Peyer's patch (tissue), 4 donors: ENCODE data around the gene TSEN34. TPM values are rescaled to one million over a fixed set of nuclear protein-coding genes. Genes with fewer than 3 reads are reported as not detected.
"Not testable (repeated sequence)": the region's sequence is repeated elsewhere in the genome, so short reads cannot be mapped to it uniquely, and the experiment has no call there.

Source experiments
- DNase-seq, 3 donors: peaks; one replicate each; pipeline ENCODE4 v3.0.0-alpha.2; 2017 to 2019
- H3K27ac ChIP-seq, 4 donors: fragments of 200-600 bp; sonication (generic); one replicate each; pipeline ENCODE4 v1.5.1; 2016 to 2019
- H3K27me3 ChIP-seq, 2 donors: fragments of 200-600 bp; sonication (generic); one replicate each; pipeline ENCODE4 v1.5.1; 2019
- H3K36me3 ChIP-seq, 3 donors: fragments of 200-600 bp; sonication (generic); one replicate each; pipeline ENCODE4 v1.5.1; 2016 to 2019
- H3K4me1 ChIP-seq, 4 donors: fragments of 200-600 bp; sonication (generic); one replicate each; pipeline ENCODE4 v1.5.1; 2016 to 2019
- H3K4me3 ChIP-seq, 4 donors: fragments of 200-600 bp; sonication (generic); 1 replicate in 3 of 4; 2 replicates in 1 of 4; pipeline ENCODE4 v1.5.1; 2016 to 2019; ENCODE audit warnings: mild to moderate bottlenecking in 1 of 4
- H3K9me3 ChIP-seq, 4 donors: fragments of 200-600 bp; sonication (generic); one replicate each; pipeline ENCODE4 v1.5.1; 2016 to 2019; ENCODE audit warnings: mild to moderate bottlenecking in 1 of 4
- POLR2A ChIP-seq, 2 donors: fragments of 450-650 bp; IDR thresholded peaks; one replicate each; pipeline ENCODE4 v1.5.1; 2017; ENCODE audit warnings: antibody characterized with exemption in 2 of 2, mild to moderate bottlenecking in 2 of 2, moderate library complexity in 2 of 2
- total RNA-seq, 4 donors: library from RNA; depleted of rRNA; stranded (reverse); fragments of >200 nt; gene quantifications; one replicate each; pipeline ENCODE4 v1.1.0, GENCODE V29; 2016
- TF ChIP-seq, protein P1 (sequence below), 6 experiments: fragments of 450-650 bp in 4 of 6; fragments of 200-600 bp in 2 of 6; sonication (generic) in 1 of 6; IDR thresholded peaks; one replicate each; pipeline ENCODE4 v1.5.1; 2017 to 2019; ENCODE audit warnings: antibody characterized with exemption in 6 of 6, mild to moderate bottlenecking in 3 of 6, moderate library complexity in 1 of 6

TSEN34 gene
- total RNA-seq, 4 donors from 2014 or later: 29.7 to 50.4 (median 42.2) TPM

DNA sequence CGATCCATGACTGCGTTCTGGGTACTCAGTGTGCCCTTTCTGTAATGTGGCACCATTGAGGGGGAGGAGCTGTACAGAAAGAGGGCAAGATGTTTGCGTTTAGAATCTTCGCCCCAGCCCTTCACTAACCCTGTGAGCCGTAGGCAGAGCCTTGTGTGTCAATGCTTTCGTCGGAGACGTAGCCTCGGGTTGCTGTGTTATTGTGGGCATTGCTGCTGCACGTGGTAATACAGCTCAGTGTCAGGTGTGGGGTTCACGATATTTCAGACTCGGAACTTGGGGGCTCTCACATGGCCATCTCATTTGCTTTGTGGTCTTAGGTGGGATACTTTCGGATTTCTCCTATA, 15.7 kb downstream of the TSEN34 start:
- no peaks in the 10 kb centered on the region for H3K9me3 ChIP-seq
- H3K27me3 ChIP-seq: no peaks in the 10 kb centered on the region
- TF ChIP-seq POLR2A (IDR thresholded peaks at IDR 0.05): no peak
- TF ChIP-seq, protein P1, sequence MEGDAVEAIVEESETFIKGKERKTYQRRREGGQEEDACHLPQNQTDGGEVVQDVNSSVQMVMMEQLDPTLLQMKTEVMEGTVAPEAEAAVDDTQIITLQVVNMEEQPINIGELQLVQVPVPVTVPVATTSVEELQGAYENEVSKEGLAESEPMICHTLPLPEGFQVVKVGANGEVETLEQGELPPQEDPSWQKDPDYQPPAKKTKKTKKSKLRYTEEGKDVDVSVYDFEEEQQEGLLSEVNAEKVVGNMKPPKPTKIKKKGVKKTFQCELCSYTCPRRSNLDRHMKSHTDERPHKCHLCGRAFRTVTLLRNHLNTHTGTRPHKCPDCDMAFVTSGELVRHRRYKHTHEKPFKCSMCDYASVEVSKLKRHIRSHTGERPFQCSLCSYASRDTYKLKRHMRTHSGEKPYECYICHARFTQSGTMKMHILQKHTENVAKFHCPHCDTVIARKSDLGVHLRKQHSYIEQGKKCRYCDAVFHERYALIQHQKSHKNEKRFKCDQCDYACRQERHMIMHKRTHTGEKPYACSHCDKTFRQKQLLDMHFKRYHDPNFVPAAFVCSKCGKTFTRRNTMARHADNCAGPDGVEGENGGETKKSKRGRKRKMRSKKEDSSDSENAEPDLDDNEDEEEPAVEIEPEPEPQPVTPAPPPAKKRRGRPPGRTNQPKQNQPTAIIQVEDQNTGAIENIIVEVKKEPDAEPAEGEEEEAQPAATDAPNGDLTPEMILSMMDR (IDR thresholded peaks at IDR 0.05): no peak
- DNase-seq: no peak
- peaks cover 0 to 63% (median 0%) of the 10 kb centered on the region in 3 donors for H3K36me3 ChIP-seq
- H3K27ac ChIP-seq: peak overlapping the region; percentile 32 to 87 (median 54)
- H3K4me3 ChIP-seq: peak overlapping the region in 1 of 4 donors; percentile 11
- peaks cover 10 to 82% (median 30%) of the 10 kb centered on the region in 4 donors for H3K4me1 ChIP-seq

DNA sequence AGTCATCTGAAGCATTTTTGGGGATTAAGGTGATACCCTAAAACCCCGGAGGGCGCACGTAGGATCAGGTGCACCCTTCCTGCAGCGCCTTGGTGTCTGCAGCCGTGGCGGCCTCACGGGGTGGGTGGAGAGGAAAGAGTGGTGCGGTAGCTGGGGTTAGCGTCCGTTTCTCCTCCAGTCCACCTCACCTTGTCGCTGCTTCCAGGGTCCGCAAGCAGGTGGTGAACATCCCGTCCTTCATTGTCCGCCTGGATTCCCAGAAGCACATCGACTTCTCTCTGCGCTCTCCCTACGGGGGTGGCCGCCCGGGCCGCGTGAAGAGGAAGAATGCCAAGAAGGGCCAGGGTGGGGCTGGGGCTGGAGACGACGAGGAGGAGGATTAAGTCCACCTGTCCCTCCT, 16.1 kb downstream of the TSEN34 start:
- not testable (repeated sequence) for H3K9me3 ChIP-seq, H3K27me3 ChIP-seq, DNase-seq
- Histone ChIP-seq H3K4me3 (peak overlapping the region in 1 of 4 donors; percentile 11), H3K36me3 (peaks cover 0 to 59% (median 0%) of the 10 kb centered on the region in 3 donors), H3K4me1 (peaks cover 10 to 78% (median 28%) of the 10 kb centered on the region in 4 donors), H3K27ac (peak overlapping the region; percentile 32 to 87 (median 70))

DNA sequence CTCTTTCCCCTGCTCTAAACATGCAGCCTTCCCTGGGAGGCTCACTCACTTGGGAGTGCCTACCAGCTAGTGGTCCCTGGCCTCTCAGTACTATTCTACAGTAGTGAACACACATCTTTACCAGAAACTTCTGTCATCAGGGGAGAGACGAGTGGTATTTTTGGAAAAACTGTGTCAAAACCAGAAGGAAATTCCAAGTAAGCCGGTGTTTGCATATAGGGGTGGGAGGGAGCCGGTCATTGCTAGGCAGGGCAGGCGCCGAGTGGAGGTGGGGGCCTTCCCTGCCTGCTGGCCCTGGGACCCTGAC, 16.5 kb downstream of the TSEN34 start:
- no peak for DNase-seq
- H3K9me3 ChIP-seq: no peaks in the 10 kb centered on the region
- H3K27ac ChIP-seq: peak overlapping the region; percentile 32 to 87 (median 70)
- H3K4me1 ChIP-seq: peaks cover 10 to 73% (median 26%) of the 10 kb centered on the region in 4 donors
- TF ChIP-seq, protein P1 (IDR thresholded peaks at IDR 0.05): no peak
- TF ChIP-seq POLR2A (IDR thresholded peaks at IDR 0.05): no peak
- H3K27me3 ChIP-seq: no peaks in the 10 kb centered on the region
- peaks cover 0 to 55% (median 0%) of the 10 kb centered on the region in 3 donors for H3K36me3 ChIP-seq
- no peak overlapping the region for H3K4me3 ChIP-seq

DNA sequence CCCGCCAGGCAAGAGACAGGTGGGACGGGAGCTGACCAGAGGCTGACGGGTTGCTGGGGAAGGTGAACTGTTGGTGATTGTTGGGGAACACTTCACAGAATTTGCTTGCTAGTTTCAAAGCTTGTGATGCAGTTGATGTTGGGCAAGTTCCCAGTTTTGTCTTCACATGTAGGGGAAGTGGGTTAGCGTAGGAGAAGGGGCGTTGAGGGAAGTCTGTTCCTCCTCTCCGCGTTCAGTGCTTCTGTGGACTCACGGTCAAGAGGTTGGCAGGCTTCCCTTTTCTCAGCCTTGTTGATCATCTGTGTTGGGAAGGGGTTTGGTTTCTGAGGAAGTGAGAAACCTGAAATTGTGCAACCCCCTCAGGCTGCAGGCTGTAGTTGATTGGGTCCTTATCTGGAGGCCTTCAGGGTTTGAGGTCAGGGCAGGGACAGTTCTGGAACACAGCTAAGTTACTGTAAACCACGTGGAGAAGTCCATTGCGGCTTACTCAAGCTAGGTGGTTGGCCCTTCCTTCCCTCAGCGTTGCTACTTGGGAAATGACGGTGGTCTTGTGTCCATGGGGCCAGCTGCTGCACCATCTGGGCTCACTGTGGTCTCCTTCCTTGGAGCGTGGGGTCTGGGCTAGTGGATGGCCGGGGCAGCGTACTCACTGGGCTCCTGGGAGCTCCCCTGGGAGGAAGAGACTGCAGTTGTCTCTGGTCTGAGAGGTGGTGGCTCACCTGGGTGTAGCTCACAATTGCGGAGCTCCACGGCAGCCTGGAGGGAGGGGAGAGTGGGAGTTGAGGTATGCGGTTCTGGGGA, 17.1 kb downstream of the TSEN34 start:
- no peak overlapping the region for H3K4me3 ChIP-seq
- H3K9me3 ChIP-seq: no peaks in the 10 kb centered on the region
- TF ChIP-seq, protein P1 (IDR thresholded peaks at IDR 0.05): no peak
- TF ChIP-seq POLR2A (IDR thresholded peaks at IDR 0.05): no peak
- peak overlapping the region; percentile 70 to 87 (median 76) for H3K27ac ChIP-seq
- no peaks in the 10 kb centered on the region for H3K27me3 ChIP-seq
- peak in 2 of 3 donors; percentile 62 to 82 for DNase-seq
- H3K36me3 ChIP-seq: peaks cover 0 to 49% (median 0%) of the 10 kb centered on the region in 3 donors
- H3K4me1 ChIP-seq: peaks cover 10 to 68% (median 22%) of the 10 kb centered on the region in 4 donors

DNA sequence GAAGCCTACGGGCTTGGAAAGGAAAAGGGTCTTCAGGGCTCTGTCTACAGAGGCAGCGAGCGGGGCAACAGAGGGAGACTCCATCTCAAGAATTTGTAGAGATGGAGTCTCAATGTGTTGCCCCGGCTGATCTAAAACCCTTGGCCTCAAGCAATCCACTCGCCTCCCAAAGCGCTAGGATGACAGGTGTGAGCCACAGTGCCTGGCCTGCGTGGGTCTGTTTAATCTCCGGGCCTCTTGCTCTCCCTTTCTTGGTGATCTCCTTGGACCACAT, 17.6 kb downstream of the TSEN34 start:
- TF ChIP-seq, protein P1 (IDR thresholded peaks at IDR 0.05): no peak
- TF ChIP-seq POLR2A (IDR thresholded peaks at IDR 0.05): no peak
- H3K27ac ChIP-seq: peak overlapping the region; percentile 70 to 87 (median 76)
- peaks cover 0 to 44% (median 0%) of the 10 kb centered on the region in 3 donors for H3K36me3 ChIP-seq
- peaks cover 10 to 63% (median 19%) of the 10 kb centered on the region in 4 donors for H3K4me1 ChIP-seq
- H3K27me3 ChIP-seq: no peaks in the 10 kb centered on the region
- DNase-seq: no peak
- no peaks in the 10 kb centered on the region for H3K9me3 ChIP-seq
- H3K4me3 ChIP-seq: no peak overlapping the region

DNA sequence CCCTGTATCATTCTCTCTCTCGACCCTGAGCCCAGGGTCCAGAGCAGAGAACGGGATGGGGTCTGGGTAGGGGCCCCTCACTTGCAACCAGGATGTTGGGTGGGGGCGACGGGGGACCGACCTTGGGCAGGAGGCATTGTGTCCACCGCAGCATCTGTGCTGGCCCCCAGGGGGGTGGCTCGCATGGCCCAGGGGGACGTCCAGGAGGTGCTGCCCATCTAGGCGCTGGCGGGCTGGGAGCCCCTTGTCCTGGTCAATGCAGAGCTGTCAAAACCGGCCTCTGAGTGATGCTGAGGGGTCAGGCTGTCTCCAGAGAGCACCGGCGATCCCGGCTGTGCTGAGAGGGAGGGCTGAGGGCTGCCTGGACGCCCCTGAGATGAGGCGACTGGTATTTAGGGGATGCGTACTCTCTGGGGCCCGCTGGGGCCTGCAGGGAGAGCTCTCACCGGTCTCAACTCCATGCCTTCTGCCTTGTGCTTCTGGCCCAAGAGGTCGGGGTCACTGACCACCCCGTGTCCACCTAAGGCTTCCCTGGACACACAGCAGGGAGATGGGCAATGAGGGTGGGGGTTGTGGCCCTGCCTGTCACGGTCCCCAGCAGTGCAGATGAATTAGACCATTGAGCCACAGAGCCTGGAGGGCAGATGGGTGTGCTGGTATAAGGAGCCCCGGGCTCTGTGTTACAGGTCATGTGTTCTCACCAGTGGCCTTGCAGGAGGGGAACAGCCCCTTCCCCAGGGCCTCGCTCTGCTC, 18.1 kb downstream of the TSEN34 start:
- H3K4me1 ChIP-seq: peaks cover 10 to 57% (median 19%) of the 10 kb centered on the region in 4 donors

More for the DNA sequence above, 18.1 kb downstream of the TSEN34 start:
- peak overlapping the region; percentile 70 to 87 (median 76) for H3K27ac ChIP-seq
- H3K4me3 ChIP-seq: no peak overlapping the region
- DNase-seq: no peak
- H3K36me3 ChIP-seq: peaks cover 0 to 39% (median 0%) of the 10 kb centered on the region in 3 donors
- no peaks in the 10 kb centered on the region for H3K9me3 ChIP-seq
- no peak for TF ChIP-seq POLR2A (IDR thresholded peaks at IDR 0.05)
- TF ChIP-seq, protein P1 (IDR thresholded peaks at IDR 0.05): no peak
- no peaks in the 10 kb centered on the region for H3K27me3 ChIP-seq
